HT-29 (cell line): Measurements from ENCODE around the gene NDUFA8. TPM values are rescaled to one million over a fixed set of nuclear protein-coding genes. Genes with fewer than 3 reads are reported as not detected.

Experiments used
- DNase-seq: peaks from one replicate; pipeline ENCODE4 v3.0.0-alpha.2; 2015; ENCODE audit warnings: low spot score
- small RNA-seq: library from RNA; depleted of rRNA; stranded (forward); fragments of <200 nt; gene quantifications from one replicate; pipeline ENCODE3, GENCODE V24; 2014
- total RNA-seq: library from RNA; depleted of rRNA; stranded (reverse); fragments of >200 nt; shearing (Covaris generic); gene quantifications from 2 replicates; pipeline ENCODE4 v1.2.3, GENCODE V29; 2014; rRNA removed

Gene NDUFA8
- total RNA-seq, 1 experiment from 2014 or later: 28.1 TPM

- no peak for DNase-seq
These were observed 57.4 kb downstream of the NDUFA8 start for GRCh38 chr9:122102156-122102555.

- DNase-seq: no peak
These were observed 58.8 kb downstream of the NDUFA8 start for GRCh38 chr9:122100756-122101155.

GRCh38 chr9:122099271-122099869 is 60.2 kb downstream of the NDUFA8 start:
- peak; percentile 85 for DNase-seq

GRCh38 chr9:122097679-122098315 is 61.8 kb downstream of the NDUFA8 start:
- DNase-seq: no peak

- no peak for DNase-seq
These were observed 62.8 kb downstream of the NDUFA8 start for GRCh38 chr9:122096620-122097415.

- peak; percentile 60 for DNase-seq
These were observed 64.4 kb downstream of the NDUFA8 start for GRCh38 chr9:122095010-122095767.

Small RNA genes within 50 kb of the gene (small RNA-seq; reads per million reads assigned to genes)
- not detected for gene MIR4478

Other genes starting within 250 kb of the NDUFA8 start
- gene TTLL11, start 66.5 kb downstream of the NDUFA8 start, total RNA-seq: 1.3 and 2.5 TPM in 2 replicates
- gene MORN5, start 129 bp upstream of the NDUFA8 start, total RNA-seq: not detected in 2 replicates
- not detected in 2 replicates for gene LHX6, start 69.2 kb upstream of the NDUFA8 start, total RNA-seq
- gene RBM18, start 105.1 kb upstream of the NDUFA8 start, total RNA-seq: 4.4 and 6.2 TPM in 2 replicates
- gene MRRF, start 105.1 kb upstream of the NDUFA8 start, total RNA-seq: 49.3 and 52.4 TPM in 2 replicates
- 2.1 and 3.9 TPM in 2 replicates for gene PTGS1, start 211.2 kb upstream of the NDUFA8 start, total RNA-seq